AG04449 (cell line): ENCODE data around the gene FMO4.
"Not testable (repeated sequence)": the region's sequence is repeated elsewhere in the genome, so short reads cannot be mapped to it uniquely, and the experiment has no call there.

Experiments used
- CTCF ChIA-PET: fragments of 350-600 bp; formaldehyde crosslinking; extraction: SDS; loops from one replicate; lab custom pipeline; 2021; ENCODE audit warnings: antibody characterized with exemption; lab: Yijun Ruan, JAX
- POLR2A ChIA-PET: fragments of 400-600, 350-600 bp; formaldehyde crosslinking; extraction: SDS; loops from one replicate; lab custom pipeline; 2020; ENCODE audit warnings: antibody characterized with exemption, inconsistent platforms; lab: Yijun Ruan, JAX
- DNase-seq: peaks from one replicate; pipeline ENCODE4 v3.0.0-alpha.2; 2010; ENCODE audit warnings: low read depth, low spot score
- H3K4me3 ChIP-seq: 2 replicates; pipeline ENCODE4 v1.5.1; 2011; ENCODE audit warnings: low read depth, mild to moderate bottlenecking, control low read depth, low read length
- TF ChIP-seq, protein P1 (sequence below): IDR thresholded peaks from one replicate; pipeline ENCODE4 v1.5.1; 2011; ENCODE audit warnings: mild to moderate bottlenecking, moderate library complexity, low read length, control low read depth, inconsistent platforms; ENCODE audit not compliant: insufficient read depth; ENCODE audit errors: missing control alignments

The FMO4 gene

GRCh38 chr1:171367436-171367835, 53.5 kb downstream of the FMO4 start:
- POLR2A ChIA-PET, result no interaction called here
- TF ChIP-seq, protein P1, sequence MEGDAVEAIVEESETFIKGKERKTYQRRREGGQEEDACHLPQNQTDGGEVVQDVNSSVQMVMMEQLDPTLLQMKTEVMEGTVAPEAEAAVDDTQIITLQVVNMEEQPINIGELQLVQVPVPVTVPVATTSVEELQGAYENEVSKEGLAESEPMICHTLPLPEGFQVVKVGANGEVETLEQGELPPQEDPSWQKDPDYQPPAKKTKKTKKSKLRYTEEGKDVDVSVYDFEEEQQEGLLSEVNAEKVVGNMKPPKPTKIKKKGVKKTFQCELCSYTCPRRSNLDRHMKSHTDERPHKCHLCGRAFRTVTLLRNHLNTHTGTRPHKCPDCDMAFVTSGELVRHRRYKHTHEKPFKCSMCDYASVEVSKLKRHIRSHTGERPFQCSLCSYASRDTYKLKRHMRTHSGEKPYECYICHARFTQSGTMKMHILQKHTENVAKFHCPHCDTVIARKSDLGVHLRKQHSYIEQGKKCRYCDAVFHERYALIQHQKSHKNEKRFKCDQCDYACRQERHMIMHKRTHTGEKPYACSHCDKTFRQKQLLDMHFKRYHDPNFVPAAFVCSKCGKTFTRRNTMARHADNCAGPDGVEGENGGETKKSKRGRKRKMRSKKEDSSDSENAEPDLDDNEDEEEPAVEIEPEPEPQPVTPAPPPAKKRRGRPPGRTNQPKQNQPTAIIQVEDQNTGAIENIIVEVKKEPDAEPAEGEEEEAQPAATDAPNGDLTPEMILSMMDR, result no peak
- no peak for DNase-seq
- no peak overlapping the region for H3K4me3 ChIP-seq
- CTCF ChIA-PET, result no interaction called here

GRCh38 chr1:171372418-171373084, 58.6 kb downstream of the FMO4 start:
- ChIA-PET CTCF (no interaction called here), POLR2A (no interaction called here)
- no peak overlapping the region for H3K4me3 ChIP-seq
- no peak for DNase-seq
- TF ChIP-seq, protein P1, result no peak

GRCh38 chr1:171373357-171374122, 59.6 kb downstream of the FMO4 start:
- H3K4me3 ChIP-seq, DNase-seq, CTCF ChIA-PET, POLR2A ChIA-PET: not testable (repeated sequence)

DNA sequence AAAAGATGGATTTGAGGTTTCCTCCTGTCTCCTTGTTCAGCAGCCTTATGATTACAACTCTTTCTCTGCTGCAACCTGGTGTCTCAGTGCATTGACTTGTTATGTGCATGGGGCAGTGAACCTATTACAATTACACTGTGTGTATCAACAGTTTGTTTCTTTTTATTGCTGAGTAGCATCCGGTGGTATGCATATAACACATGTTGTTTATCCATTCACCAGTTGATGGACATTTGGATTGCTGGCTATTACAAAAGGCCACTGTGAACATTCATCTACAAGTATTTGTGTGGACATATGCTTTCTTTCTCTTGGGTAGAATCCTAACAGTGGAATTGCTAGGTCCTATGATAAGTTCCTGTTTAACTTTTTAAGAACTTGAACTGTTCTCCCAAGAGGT, 65.9 kb downstream of the FMO4 start:
- no peak overlapping the region for H3K4me3 ChIP-seq
- TF ChIP-seq, protein P1, result no peak
- POLR2A ChIA-PET, result no interaction called here
- CTCF ChIA-PET, result no interaction called here
- DNase-seq, result no peak

GRCh38 chr1:171381866-171382210, 67.9 kb downstream of the FMO4 start:
- ChIA-PET POLR2A (no interaction called here), CTCF (no interaction called here)
- DNase-seq, result no peak
- TF ChIP-seq, protein P1, result no peak
- H3K4me3 ChIP-seq, result no peak overlapping the region

GRCh38 chr1:171384496-171384895, 70.5 kb downstream of the FMO4 start:
- ChIA-PET POLR2A (no interaction called here), CTCF (no interaction called here)
- no peak for DNase-seq
- no peak overlapping the region for H3K4me3 ChIP-seq
- TF ChIP-seq, protein P1, result no peak

DNA sequence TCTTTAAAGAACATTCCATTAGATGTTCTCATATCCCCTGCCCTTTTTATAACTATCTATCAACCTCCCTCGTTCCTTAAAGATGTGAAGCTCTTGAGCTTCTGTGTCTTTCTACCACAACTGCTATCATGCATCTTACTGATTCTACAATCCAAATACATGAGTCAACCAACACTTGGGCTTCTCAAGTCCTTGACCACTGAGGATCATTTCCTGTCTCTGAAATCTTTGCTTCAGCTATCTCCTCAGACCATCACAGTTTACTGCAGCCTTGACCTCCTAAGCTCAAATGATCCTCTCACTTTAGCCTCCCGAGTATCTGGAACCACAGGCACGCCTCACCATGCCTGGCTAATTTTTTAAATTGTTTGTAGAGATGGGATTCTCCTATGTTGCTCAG, 75.2 kb downstream of the FMO4 start:
- TF ChIP-seq, protein P1, result no peak
- ChIA-PET CTCF (no interaction called here), POLR2A (no interaction called here)
- DNase-seq, result no peak
- H3K4me3 ChIP-seq, result no peak overlapping the region

DNA sequence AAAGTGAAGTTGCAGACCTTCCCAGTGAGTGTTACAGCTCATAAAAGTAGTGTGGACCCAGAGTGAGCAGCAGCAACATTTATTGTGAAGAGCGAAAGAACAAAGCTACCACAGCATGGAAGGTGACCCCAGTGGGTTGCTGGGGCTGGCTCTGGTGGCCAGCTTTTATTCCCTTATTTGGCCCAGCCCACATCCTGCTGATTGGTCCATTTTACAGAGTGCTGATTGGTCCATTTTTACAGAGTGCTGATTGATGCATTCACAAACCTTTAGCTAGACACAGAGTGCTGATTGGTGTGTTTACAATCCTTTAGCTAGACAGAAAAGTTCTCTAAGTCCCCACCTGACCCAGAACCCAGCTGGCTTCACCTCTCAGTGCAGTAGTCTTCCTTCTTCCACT, 76.8 kb downstream of the FMO4 start:
- DNase-seq, CTCF ChIA-PET, POLR2A ChIA-PET, H3K4me3 ChIP-seq: not testable (repeated sequence)
